ENCODE data around the gene MMD2. TPM values are rescaled to one million over a fixed set of nuclear protein-coding genes. Genes with fewer than 3 reads are reported as not detected.
A peak's percentile ranks its signal among the peaks of the same experiment; 100 is the strongest.
"Not testable (repeated sequence)": the region's sequence is repeated elsewhere in the genome, so short reads cannot be mapped to it uniquely, and the experiment has no call there.

MMD2 gene
- total RNA-seq, 6 experiments from 2014 or later = not detected

DNA sequence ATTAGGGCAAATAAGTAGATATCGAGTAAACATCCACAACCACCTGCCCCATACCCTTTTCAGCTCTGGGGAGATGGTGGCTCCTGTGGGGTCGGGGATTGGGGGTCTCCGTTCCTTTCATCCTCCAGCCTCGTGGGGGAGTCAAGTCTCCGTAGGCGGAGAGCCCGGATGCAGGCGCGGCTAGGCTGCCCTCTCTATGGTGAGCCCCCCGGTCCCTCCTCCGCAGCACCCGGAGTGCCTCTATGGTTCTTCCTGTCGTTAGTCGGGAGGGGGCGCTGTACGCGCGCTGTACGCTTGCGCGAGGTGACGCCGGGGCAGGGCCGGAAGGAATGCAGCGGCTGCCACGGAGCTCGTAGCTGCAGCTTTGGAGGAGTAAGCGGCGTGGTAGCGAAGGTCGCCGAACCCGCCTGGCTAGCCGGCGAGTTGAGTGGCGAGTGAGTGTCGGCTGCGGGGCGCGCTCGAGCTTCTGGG lies 14.8 kb upstream of the MMD2 start:
- Mint-ChIP-seq H3K27me3 (ENCODE audit: insufficient read depth) (peaks cover 1% of the 10 kb centered on the region; the same call in 1 of the 2 replicates), H3K36me3 (ENCODE audit: low read depth) (peaks cover 20% of the 10 kb centered on the region), H3K4me3 (peak overlapping the region; percentile 93), H3K27ac (peak overlapping the region; percentile 95), H3K4me1 (ENCODE audit: low read depth) (peaks cover 9% of the 10 kb centered on the region), H3K9me3 (no peaks in the 10 kb centered on the region)
- peak; percentile 84 for DNase-seq
- TF ChIP-seq, protein P1, sequence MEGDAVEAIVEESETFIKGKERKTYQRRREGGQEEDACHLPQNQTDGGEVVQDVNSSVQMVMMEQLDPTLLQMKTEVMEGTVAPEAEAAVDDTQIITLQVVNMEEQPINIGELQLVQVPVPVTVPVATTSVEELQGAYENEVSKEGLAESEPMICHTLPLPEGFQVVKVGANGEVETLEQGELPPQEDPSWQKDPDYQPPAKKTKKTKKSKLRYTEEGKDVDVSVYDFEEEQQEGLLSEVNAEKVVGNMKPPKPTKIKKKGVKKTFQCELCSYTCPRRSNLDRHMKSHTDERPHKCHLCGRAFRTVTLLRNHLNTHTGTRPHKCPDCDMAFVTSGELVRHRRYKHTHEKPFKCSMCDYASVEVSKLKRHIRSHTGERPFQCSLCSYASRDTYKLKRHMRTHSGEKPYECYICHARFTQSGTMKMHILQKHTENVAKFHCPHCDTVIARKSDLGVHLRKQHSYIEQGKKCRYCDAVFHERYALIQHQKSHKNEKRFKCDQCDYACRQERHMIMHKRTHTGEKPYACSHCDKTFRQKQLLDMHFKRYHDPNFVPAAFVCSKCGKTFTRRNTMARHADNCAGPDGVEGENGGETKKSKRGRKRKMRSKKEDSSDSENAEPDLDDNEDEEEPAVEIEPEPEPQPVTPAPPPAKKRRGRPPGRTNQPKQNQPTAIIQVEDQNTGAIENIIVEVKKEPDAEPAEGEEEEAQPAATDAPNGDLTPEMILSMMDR (IDR thresholded peaks at IDR 0.05) = peak; percentile 89

DNA sequence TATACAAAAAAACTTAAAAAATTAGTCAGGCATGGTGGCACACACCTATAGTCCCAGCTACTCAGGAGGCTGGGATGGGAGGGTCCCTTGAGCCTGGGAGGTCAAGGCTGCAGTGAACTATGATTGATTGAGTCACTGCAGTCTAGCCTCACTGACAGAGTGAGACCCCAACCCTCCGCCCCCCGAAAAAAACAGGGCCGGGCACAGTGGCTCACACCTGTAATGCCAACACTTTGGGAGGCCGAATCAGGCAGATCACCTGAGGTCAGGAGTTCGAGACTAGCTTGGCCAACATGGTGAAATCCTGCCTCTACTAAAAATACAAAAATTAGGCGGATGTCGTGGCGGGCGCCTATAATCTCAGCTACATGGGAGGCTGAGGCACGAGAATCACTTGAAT lies 13.5 kb upstream of the MMD2 start:
- H3K36me3 Mint-ChIP-seq (ENCODE audit: low read depth) = peaks cover 13% of the 10 kb centered on the region
- H3K9me3 Mint-ChIP-seq; DNase-seq; H3K27ac Mint-ChIP-seq; H3K27me3 Mint-ChIP-seq (ENCODE audit: insufficient read depth); H3K4me1 Mint-ChIP-seq (ENCODE audit: low read depth); H3K4me3 Mint-ChIP-seq: not testable (repeated sequence)

DNA sequence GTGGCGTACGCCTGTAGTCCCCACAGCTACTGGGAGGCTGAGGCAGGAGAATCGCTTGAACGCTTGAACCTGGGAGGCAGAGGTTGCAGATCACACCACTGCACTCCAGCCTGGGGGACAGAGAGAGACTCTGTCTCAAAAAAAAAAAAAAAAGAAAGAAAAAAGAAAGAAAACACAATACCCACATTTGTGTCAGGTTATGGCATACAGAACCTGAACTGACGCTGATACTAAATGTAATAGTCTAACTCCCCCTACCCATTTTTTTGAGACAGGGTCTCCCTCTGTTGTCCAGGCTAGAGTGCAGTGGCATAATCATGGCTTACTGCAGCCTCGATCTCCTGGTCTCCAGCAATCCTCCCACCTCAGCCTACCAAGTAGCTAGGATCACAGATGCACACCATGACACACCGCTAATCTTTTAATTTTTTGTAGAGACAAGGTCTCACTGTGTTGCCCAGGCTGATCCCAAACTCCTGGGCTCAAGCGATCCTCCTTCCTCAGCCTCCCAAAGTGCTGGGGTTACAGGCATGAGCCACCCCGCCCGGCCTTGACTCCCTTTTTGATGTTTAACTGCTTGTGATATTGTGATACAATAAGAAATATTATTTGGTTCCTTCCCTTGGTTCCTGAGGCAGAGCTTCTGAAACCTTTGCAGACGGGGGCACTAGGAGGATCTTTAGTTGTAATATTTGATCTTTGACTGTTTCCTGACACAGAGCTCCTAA lies 6.5 kb upstream of the MMD2 start:
- H3K4me1 Mint-ChIP-seq (ENCODE audit: low read depth) = no peaks in the 10 kb centered on the region
- DNase-seq = no peak
- H3K9me3 Mint-ChIP-seq = no peaks in the 10 kb centered on the region
- H3K36me3 Mint-ChIP-seq (ENCODE audit: low read depth) = no peaks in the 10 kb centered on the region
- no peak overlapping the region for H3K4me3 Mint-ChIP-seq
- no peak overlapping the region for H3K27ac Mint-ChIP-seq
- H3K27me3 Mint-ChIP-seq (ENCODE audit: insufficient read depth) = peaks cover 28% of the 10 kb centered on the region
- TF ChIP-seq, protein P1 (IDR thresholded peaks at IDR 0.05) = no peak

DNA sequence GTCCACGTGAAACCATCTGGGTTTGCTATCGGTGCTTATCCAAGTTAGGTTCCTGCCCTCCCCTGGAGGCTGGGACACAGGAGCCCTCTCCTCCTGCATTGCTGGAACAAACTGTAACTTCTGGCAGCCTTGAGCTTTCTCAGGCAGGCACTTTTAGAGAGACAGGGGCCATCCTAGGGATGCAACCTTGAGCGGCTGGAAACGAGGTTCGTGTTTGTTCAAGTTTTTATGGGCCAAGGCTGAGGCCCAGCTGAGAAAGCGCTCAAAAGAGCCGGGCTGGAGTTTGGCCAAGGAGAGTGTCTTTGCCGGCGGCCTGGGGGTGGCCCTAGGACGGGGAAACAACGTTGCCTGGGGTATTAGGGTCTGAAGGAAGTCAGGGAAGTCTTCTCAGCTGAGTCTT lies 5.5 kb upstream of the MMD2 start:
- Mint-ChIP-seq H3K4me1 (ENCODE audit: low read depth) (no peaks in the 10 kb centered on the region), H3K27ac (no peak overlapping the region), H3K27me3 (ENCODE audit: insufficient read depth) (peaks cover 28% of the 10 kb centered on the region), H3K9me3 (no peaks in the 10 kb centered on the region), H3K36me3 (ENCODE audit: low read depth) (no peaks in the 10 kb centered on the region), H3K4me3 (no peak overlapping the region)
- TF ChIP-seq, protein P1 (IDR thresholded peaks at IDR 0.05) = no peak
- DNase-seq = no peak

DNA sequence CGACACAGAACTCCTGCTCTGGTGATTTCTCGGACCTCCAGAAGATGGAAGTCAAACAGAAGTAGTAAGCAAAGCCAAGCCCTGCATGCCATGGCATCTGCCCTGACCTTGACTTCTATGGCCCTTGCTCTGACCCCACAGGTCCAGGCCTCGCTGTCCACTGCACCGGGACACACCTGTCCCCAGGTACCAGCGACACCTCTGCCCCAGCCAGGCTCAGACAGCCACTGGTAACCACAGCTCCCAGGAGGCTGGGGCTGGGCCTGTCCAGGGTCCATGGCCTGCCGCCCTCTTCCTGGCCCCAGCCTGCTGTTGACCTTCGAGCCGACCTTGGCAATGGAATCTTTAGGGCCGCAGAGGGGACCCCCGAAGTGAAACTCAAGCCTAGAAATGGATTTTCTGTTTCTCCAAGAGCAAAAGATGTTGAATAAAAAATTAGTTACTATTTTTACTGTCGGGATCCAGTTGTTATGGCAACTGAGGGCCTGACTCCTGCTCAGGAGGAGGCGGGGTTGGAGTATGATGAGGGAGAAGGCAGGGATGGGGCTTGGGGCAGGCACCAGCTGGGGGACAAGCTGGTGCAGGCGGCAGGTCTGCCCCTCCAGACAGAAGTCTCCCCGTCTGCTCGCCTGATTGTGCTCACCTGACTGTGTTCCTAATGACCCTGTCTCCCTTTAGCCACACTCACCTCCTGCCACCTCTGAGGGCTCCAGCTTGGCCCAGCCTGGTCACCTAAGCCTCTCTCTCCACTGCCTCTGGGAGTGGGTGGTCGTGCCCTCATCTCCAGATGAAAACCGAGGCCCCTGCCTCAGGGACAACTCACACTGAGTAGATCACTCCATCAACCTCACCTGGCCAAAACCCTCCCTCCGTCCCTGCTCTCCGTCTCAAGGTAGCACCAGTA lies 4.1 kb upstream of the MMD2 start:
- no peak overlapping the region for H3K4me3 Mint-ChIP-seq

More for the DNA sequence above, 4.1 kb upstream of the MMD2 start:
- TF ChIP-seq, protein P1 (IDR thresholded peaks at IDR 0.05) = no peak
- no peaks in the 10 kb centered on the region for H3K4me1 Mint-ChIP-seq (ENCODE audit: low read depth)
- H3K36me3 Mint-ChIP-seq (ENCODE audit: low read depth) = no peaks in the 10 kb centered on the region
- no peaks in the 10 kb centered on the region for H3K9me3 Mint-ChIP-seq
- no peak overlapping the region for H3K27ac Mint-ChIP-seq
- H3K27me3 Mint-ChIP-seq (ENCODE audit: insufficient read depth) = peaks cover 33% of the 10 kb centered on the region
- no peak for DNase-seq
